ENCODE results near the gene ATAD1. TPM values are rescaled to one million over a fixed set of nuclear protein-coding genes. Genes with fewer than 3 reads are reported as not detected.

ATAD1 gene
- total and polyA plus RNA-seq, 2 of the 4 experiments (the other 2 are of a cell fraction) = 12.7 to 21.9 TPM

- Histone ChIP-seq H3K23ac (ENCODE audit: low read depth, low read length) (no peak overlapping the region), H3K27ac (ENCODE audit: insufficient read depth, low read length) (no peak overlapping the region), H3K9me3 (ENCODE audit: control insufficient read depth, insufficient read depth, low read length) (no peaks in the 10 kb centered on the region), H4K91ac (ENCODE audit: insufficient read depth, low read depth, low read length) (no peak overlapping the region), H3K4me1 (ENCODE audit: control insufficient read depth, insufficient read depth, low read length) (peaks cover 9% of the 10 kb centered on the region), H3K27me3 (ENCODE audit: control insufficient read depth, insufficient read depth, low read length) (no peaks in the 10 kb centered on the region), H2BK15ac (ENCODE audit: low read depth, low read length) (no peak overlapping the region), H3K79me1 (ENCODE audit: low read depth in 1 of 2, low read length in 2 of 2) (0 out of 4 replicates have a peak, but pooled peaks cover 0 to 8% of the 10 kb centered on the region in 2 experiments), H3K9ac (ENCODE audit: low read depth, low read length) (no peak overlapping the region), H3K4ac (ENCODE audit: low read depth, low read length) (no peak overlapping the region), H4K20me1 (ENCODE audit: insufficient read depth, low read length) (no peaks in the 10 kb centered on the region), H4K8ac (ENCODE audit: low read depth in 2 of 2, low read length in 2 of 2) (no peak overlapping the region), H4K5ac (ENCODE audit: low read depth, low read length) (no peak overlapping the region), H2AK9ac (replicated peaks; ENCODE audit: low read depth, low read length, poor library complexity) (no peak overlapping the region), H2AK5ac (ENCODE audit: low read depth, low read length) (no peak overlapping the region), H3K14ac (replicated peaks; ENCODE audit: low read depth, low read length) (no peak overlapping the region), H3K4me2 (ENCODE audit: low read depth, low read length) (no peak overlapping the region), H3K4me3 (ENCODE audit: insufficient read depth, low read depth, low read length) (no peak overlapping the region), H3K36me3 (ENCODE audit: control insufficient read depth, insufficient read depth, low read length) (peaks cover 8% of the 10 kb centered on the region; the same call in 1 of the 2 replicates), H3K9me1 (ENCODE audit: insufficient read depth, low read length) (peaks cover 7% of the 10 kb centered on the region), H2BK120ac (ENCODE audit: low read depth, low read length) (no peak overlapping the region), H2BK5ac (ENCODE audit: low read depth, low read length, poor library complexity, severe bottlenecking) (no peak overlapping the region), H3K18ac (ENCODE audit: low read depth, low read length) (no peak overlapping the region), H2BK20ac (ENCODE audit: low read depth, low read length) (no peak overlapping the region), H2AFZ (replicated peaks; ENCODE audit: low read length, poor library complexity) (no peak overlapping the region), H3K56ac (ENCODE audit: extremely low read depth, insufficient read depth, low read length) (no peak overlapping the region)
- ChIA-PET POLR2A (ENCODE audit: unreplicated experiment) (no interaction called here), CTCF (no interaction called here)
- in situ Hi-C loops (cut with MboI; ENCODE audit: low sequenced_read_pairs) (no loop called here), intact Hi-C loops (cut with micrococcal nuclease) (loop anchor here (5.0 kb wide), 1 partner anchor 67 kb away; the partner anchor contains the start of gene PAPSS2), dilution Hi-C loops (cut with HindIII; ENCODE audit: low sequenced_read_pairs, unreplicated experiment) (no loop called here)
- BruUV-seq (replicated peaks) = no TSS peak
- TF ChIP-seq USF2 (IDR thresholded peaks at IDR 0.05; ENCODE audit: low read depth, low read length) (no peak), RCOR1 (IDR thresholded peaks at IDR 0.05; ENCODE audit: insufficient replicate concordance, low read length) (no peak), MAZ (IDR thresholded peaks at IDR 0.05; ENCODE audit: borderline replicate concordance, low read depth, low read length) (no peak), CHD1 (IDR thresholded peaks at IDR 0.05; ENCODE audit: low read depth, low read length) (no peak), CTCF (conservative IDR thresholded peaks at IDR 0.05; ENCODE audit: low read depth, low read length) (no peak), BHLHE40 (IDR thresholded peaks at IDR 0.05; ENCODE audit: low read depth, low read length) (no peak), CEBPB (IDR thresholded peaks at IDR 0.05; ENCODE audit: low read depth, low read length) (no peak), MAFK (IDR thresholded peaks at IDR 0.05; ENCODE audit: low read depth, low read length) (no peak), RFX5 (IDR thresholded peaks at IDR 0.05; ENCODE audit: low read depth, low read length) (no peak), SMC3 (IDR thresholded peaks at IDR 0.05; ENCODE audit: low read depth, low read length) (no peak), NFE2L2 (IDR thresholded peaks at IDR 0.05; ENCODE audit: low read depth, low read length) (no peak), MXI1 (IDR thresholded peaks at IDR 0.05; ENCODE audit: borderline replicate concordance, low read depth, low read length) (no peak), POLR2A (IDR thresholded peaks at IDR 0.05; ENCODE audit: low read depth, low read length) (no peak), ELK1 (IDR thresholded peaks at IDR 0.05; ENCODE audit: borderline replicate concordance, low read depth, low read length) (no peak)
- WGBS, 2 experiments (ENCODE audit: extremely low coverage in 2 of 2, insufficient read length in 1 of 2) = no CpG with 5 or more reads among the region's 5 CpGs
- ATAC-seq (ENCODE audit: low read depth) = no peak
- DNase-seq = no peak
Observed at GRCh38 chr10:87724789-87725188, 93.2 kb downstream of the ATAD1 start.

All from IMR-90 (cell line).